Keratinocyte (primary cell): Measurements from ENCODE around the gene PLBD2.

ENCODE experiments used
- EZH2 ChIP-seq: IDR thresholded peaks from one replicate; pipeline ENCODE4 v1.6.1; 2012; ENCODE audit warnings: inconsistent platforms, mild to moderate bottlenecking, low read length, moderate library complexity
- TF ChIP-seq, protein P1 (sequence below), 3 experiments: IDR thresholded peaks in 1 of 3; conservative IDR thresholded peaks in 1 of 3; optimal IDR thresholded peaks in 1 of 3; 2 replicates in 2 of 3; 3 replicates in 1 of 3; pipeline versions ENCODE3 to v1.5.1; 2011; ENCODE audit warnings: low read length in 3 of 3, mild to moderate bottlenecking in 3 of 3, moderate library complexity in 2 of 3, control low read depth in 1 of 3, inconsistent platforms in 1 of 3; ENCODE audit not compliant: insufficient read depth in 2 of 3; ENCODE audit errors: extremely low read depth in 1 of 3

DNA sequence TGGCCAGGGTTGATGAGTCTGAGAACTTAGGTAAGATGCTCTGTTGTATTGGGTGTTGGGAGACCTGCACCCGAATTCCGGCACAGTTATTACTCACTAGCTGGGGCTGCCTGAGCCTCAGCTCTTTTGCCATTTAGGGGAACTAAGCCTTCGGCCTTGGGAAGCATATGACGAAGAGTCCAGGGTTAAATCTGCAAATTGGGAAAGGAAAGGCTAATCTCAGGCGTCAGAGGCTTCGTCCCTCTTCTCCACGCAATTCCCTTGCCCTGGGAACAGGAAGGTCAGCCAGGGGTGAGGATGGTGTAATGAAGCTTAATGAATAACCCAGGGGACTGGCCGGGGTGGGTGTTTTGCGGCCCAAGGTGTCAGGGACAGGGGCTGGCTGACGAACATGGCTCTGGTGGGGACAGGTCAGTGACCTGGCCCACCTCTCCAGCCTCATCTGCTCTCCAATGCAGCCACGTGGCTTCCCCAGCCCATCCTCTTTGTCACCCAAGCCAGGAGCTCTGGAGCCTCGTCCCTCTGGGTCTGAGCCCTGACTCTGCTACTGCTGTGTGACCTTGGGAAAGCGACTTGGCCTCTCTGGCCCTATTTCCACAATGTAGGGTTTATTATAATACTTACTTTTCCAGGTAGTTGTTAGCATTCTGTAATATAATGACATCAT, 60.0 kb downstream of the PLBD2 start:
- TF ChIP-seq EZH2: no peak
- TF ChIP-seq, protein P1, sequence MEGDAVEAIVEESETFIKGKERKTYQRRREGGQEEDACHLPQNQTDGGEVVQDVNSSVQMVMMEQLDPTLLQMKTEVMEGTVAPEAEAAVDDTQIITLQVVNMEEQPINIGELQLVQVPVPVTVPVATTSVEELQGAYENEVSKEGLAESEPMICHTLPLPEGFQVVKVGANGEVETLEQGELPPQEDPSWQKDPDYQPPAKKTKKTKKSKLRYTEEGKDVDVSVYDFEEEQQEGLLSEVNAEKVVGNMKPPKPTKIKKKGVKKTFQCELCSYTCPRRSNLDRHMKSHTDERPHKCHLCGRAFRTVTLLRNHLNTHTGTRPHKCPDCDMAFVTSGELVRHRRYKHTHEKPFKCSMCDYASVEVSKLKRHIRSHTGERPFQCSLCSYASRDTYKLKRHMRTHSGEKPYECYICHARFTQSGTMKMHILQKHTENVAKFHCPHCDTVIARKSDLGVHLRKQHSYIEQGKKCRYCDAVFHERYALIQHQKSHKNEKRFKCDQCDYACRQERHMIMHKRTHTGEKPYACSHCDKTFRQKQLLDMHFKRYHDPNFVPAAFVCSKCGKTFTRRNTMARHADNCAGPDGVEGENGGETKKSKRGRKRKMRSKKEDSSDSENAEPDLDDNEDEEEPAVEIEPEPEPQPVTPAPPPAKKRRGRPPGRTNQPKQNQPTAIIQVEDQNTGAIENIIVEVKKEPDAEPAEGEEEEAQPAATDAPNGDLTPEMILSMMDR (optimal IDR thresholded peaks at IDR 0.05 in 1 of 3, IDR thresholded peaks at IDR 0.05 in 1 of 3, conservative IDR thresholded peaks at IDR 0.05 in 1 of 3; ENCODE audit: extremely low read depth in 1 of 3, insufficient read depth in 2 of 3, low read length in 3 of 3): no peak
